WERI-Rb-1 (cell line): ENCODE data around the gene MT1B.
A peak's percentile ranks its signal among the peaks of the same experiment; 100 is the strongest.

Experiments used
- DNase-seq: peaks from one replicate; pipeline ENCODE4 v3.0.0-alpha.2; 2020
- H3K27ac ChIP-seq: fragments of 250-450 bp; sonication (Bioruptor Pico); 2 replicates; pipeline ENCODE4 v1.5.1; 2020; ENCODE audit warnings: mild to moderate bottlenecking, moderate library complexity
- H3K27me3 ChIP-seq: fragments of 250-450 bp; sonication (Bioruptor Pico); 2 replicates; pipeline ENCODE4 v1.5.1; 2021; ENCODE audit warnings: mild to moderate bottlenecking, low read depth, moderate library complexity; ENCODE audit not compliant: insufficient read depth, severe bottlenecking
- H3K36me3 ChIP-seq: fragments of 250-450 bp; sonication (Bioruptor Pico); 2 replicates; pipeline ENCODE4 v1.5.1; 2020; ENCODE audit warnings: mild to moderate bottlenecking, moderate library complexity
- H3K4me3 ChIP-seq: 2 replicates; pipeline ENCODE4 v1.5.1; 2011; ENCODE audit warnings: low read depth, mild to moderate bottlenecking, control low read depth, low read length
- H3K9me3 ChIP-seq: fragments of 250-450 bp; sonication (Bioruptor Pico); 2 replicates; pipeline ENCODE4 v1.5.1; 2021; ENCODE audit warnings: mild to moderate bottlenecking, moderate library complexity; ENCODE audit not compliant: severe bottlenecking
- CTCF ChIP-seq: IDR thresholded peaks from 2 replicates; pipeline ENCODE4 v1.5.1; 2011; ENCODE audit warnings: low read depth, mild to moderate bottlenecking, control low read depth, inconsistent platforms, low read length

Gene MT1B

DNA sequence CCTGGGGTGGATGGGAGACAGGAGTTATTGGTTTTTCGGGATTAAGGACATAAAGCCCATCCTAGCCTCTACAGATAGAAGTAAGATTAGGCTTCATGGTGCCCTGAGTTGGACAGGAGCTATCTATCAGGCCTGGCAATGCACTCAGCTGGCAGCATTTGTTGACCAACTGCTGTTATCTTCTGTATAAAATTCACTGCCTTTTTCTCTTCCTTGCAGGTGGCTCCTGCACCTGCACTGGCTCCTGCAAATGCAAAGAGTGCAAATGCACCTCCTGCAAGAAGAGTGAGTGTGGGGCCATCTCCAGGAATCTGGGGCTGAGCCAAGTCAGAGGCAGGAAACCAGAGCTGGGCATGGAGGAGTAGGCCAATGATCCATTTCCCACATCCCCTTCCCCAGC is 12.6 kb upstream of the MT1B start:
- TF ChIP-seq CTCF: no peak
- no peaks in the 10 kb centered on the region for H3K27me3 ChIP-seq
- no peaks in the 10 kb centered on the region for H3K9me3 ChIP-seq
- H3K36me3 ChIP-seq: no peaks in the 10 kb centered on the region
- no peak for DNase-seq
- no peak overlapping the region for H3K27ac ChIP-seq
- H3K4me3 ChIP-seq: no peak overlapping the region

DNA sequence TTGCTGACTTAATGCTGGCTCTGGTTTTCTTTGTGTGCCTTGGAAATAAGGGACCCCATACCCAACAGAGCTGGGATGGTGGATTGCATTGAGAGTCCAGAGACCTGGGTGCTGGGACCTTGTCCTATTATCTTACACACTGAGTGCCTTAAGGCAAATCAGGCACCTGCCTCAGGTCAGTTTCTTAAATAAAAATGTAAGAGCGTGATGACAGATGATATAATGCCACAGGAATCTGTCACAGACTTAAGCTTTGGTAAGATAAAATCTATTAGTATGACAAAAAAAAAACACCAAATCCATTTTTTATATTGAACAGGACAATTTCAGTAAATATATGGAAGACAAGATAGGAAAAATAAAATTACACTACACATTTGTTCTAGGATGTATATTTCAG is 11.6 kb upstream of the MT1B start:
- no peaks in the 10 kb centered on the region for H3K36me3 ChIP-seq
- no peaks in the 10 kb centered on the region for H3K27me3 ChIP-seq
- H3K4me3 ChIP-seq: no peak overlapping the region
- TF ChIP-seq CTCF: no peak
- peak overlapping the region; percentile 49; the same call in 1 of the 2 replicates for H3K27ac ChIP-seq
- no peaks in the 10 kb centered on the region for H3K9me3 ChIP-seq
- no peak for DNase-seq

DNA sequence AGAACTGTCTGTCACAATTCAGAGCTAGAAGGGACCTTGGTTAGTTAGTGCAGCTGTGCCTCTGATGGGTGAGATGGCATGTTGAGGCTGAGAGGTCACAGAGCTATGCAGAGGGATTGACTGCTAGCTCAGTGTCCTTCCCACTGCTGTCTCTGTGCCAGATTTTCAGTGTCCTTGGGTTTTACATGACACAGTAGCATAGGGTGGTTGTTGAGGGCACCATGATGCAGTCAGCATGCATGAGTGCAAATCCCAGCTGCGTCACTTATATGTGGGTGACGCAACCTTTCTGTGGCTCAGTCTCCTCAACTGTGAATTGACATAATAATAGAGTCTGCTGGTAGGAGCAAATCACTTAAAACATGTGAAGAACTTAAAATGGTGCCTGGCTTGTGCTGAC is 10.5 kb upstream of the MT1B start:
- no peak overlapping the region; the same call in 1 of the 2 replicates for H3K27ac ChIP-seq
- no peaks in the 10 kb centered on the region for H3K9me3 ChIP-seq
- H3K27me3 ChIP-seq: no peaks in the 10 kb centered on the region
- no peaks in the 10 kb centered on the region for H3K36me3 ChIP-seq
- no peak overlapping the region for H3K4me3 ChIP-seq
- no peak for TF ChIP-seq CTCF
- no peak for DNase-seq

GRCh38 chr16:56643080-56643778 is 8.5 kb upstream of the MT1B start:
- H3K9me3 ChIP-seq: no peaks in the 10 kb centered on the region
- no peak overlapping the region for H3K27ac ChIP-seq
- H3K27me3 ChIP-seq: no peaks in the 10 kb centered on the region
- H3K36me3 ChIP-seq: no peaks in the 10 kb centered on the region
- no peak for TF ChIP-seq CTCF
- DNase-seq: no peak
- H3K4me3 ChIP-seq: no peak overlapping the region

GRCh38 chr16:56643833-56644232 is 7.9 kb upstream of the MT1B start:
- H3K27me3 ChIP-seq: no peaks in the 10 kb centered on the region
- no peak overlapping the region for H3K4me3 ChIP-seq
- no peaks in the 10 kb centered on the region for H3K9me3 ChIP-seq
- DNase-seq: no peak
- TF ChIP-seq CTCF: no peak
- no peak overlapping the region for H3K27ac ChIP-seq
- H3K36me3 ChIP-seq: no peaks in the 10 kb centered on the region

DNA sequence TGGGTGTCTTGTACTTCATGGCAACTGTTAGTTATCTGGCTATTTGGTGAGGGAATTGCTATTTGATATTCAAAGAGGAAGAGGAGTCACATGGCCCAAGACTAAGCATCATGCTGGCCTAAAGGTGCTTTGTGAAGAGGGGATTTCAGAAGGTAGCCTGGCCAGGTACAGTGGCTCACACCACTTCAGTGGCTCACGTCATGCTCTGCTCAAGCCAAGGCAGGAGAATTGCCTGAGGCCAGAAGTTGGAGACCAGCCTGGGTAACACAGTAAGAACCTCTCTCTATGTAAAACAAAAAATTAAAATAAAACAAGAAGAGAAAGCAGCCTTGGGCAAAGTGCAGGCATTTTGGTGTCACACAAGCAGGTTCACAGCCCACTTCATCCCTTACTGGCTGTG is 6.4 kb upstream of the MT1B start:
- Histone ChIP-seq H3K27ac (no peak overlapping the region), H3K9me3 (no peaks in the 10 kb centered on the region), H3K4me3 (no peak overlapping the region), H3K27me3 (no peaks in the 10 kb centered on the region), H3K36me3 (no peaks in the 10 kb centered on the region)
- DNase-seq: no peak
- TF ChIP-seq CTCF: no peak
